HepG2 (cell line): ENCODE data around the gene SAE1. TPM values are rescaled to one million over a fixed set of nuclear protein-coding genes. Genes with fewer than 3 reads are reported as not detected.

ENCODE experiments used
- ATAC-seq: fragments of 200-7000 bp; cut with Tn5 transposase; 3 replicates; pipeline ENCODE4 v1.9.1; 2020; ENCODE audit warnings: mild to moderate bottlenecking, moderate library complexity
- BruUV-seq: library from RNA; stranded (reverse); fragments of 400-500 nt; replicated peaks from 2 replicates; lab custom pipeline; 2021; lab: Mats Ljungman, UMichigan
- CTCF ChIA-PET: fragments of 300-600 bp; formaldehyde crosslinking; extraction: SDS; loops from one replicate; lab custom pipeline; 2021; ENCODE audit warnings: low total read pairs, inconsistent platforms, low intra/inter-chr PET ratio; lab: Yijun Ruan, JAX
- POLR2A ChIA-PET: fragments of 350-600 bp; sonication (Branson Sonifier 250); formaldehyde crosslinking; loops from one replicate; lab custom pipeline; 2020; ENCODE audit warnings: antibody characterized with exemption, inconsistent platforms; lab: Yijun Ruan, JAX
- DNase-seq: peaks from one replicate; pipeline ENCODE4 v3.0.0-alpha.2; 2015; ENCODE audit warnings: low spot score
- FAIRE-seq: peaks from 3 replicates; lab custom pipeline; 2011; peaks lifted over from hg19 to GRCh38; lab: Jason Lieb, UNC
- H2AFZ ChIP-seq: one replicate; pipeline ENCODE4 v1.6.1; 2011; ENCODE audit warnings: low read length, inconsistent platforms
- H3K27ac ChIP-seq: fragments of 300-600 bp; 3 replicates; pipeline ENCODE4 v1.8.0; 2011; ENCODE audit warnings: mixed run types, mild to moderate bottlenecking, mixed read lengths, low read length, inconsistent platforms; ENCODE audit not compliant: insufficient read depth; ENCODE audit errors: extremely low read length
- H3K27me3 ChIP-seq, 2 experiments: fragments of 200-600 bp in 1 of 2; 2 replicates in 1 of 2; 3 replicates in 1 of 2; pipeline versions ENCODE4 v1.6.0 to v1.8.0; 2011; ENCODE audit warnings: low read length in 2 of 2, mild to moderate bottlenecking in 2 of 2, moderate library complexity in 2 of 2, inconsistent platforms in 1 of 2; ENCODE audit not compliant: insufficient read depth in 2 of 2, control insufficient read depth in 1 of 2
- H3K36me3 ChIP-seq, 2 experiments: fragments of 200-600 bp in 1 of 2; replicated peaks in 1 of 2; 2 replicates in 1 of 2; 3 replicates in 1 of 2; pipeline versions ENCODE4 v1.5.1 to v1.8.0; 2011; ENCODE audit warnings: low read length in 2 of 2, inconsistent platforms in 1 of 2; ENCODE audit not compliant: insufficient read depth in 2 of 2, control insufficient read depth in 1 of 2
- H3K4me1 ChIP-seq: 2 replicates; pipeline ENCODE4 v1.5.1; 2012; ENCODE audit warnings: low read length, inconsistent platforms; ENCODE audit not compliant: insufficient read depth
- H3K4me2 ChIP-seq: 2 replicates; pipeline ENCODE4 v1.6.0; 2011; ENCODE audit warnings: low read depth, low read length, inconsistent platforms
- H3K4me3 ChIP-seq, 3 experiments: fragments of 200-600 bp in 1 of 3; sonication (generic), shearing (Covaris generic) in 1 of 3; replicated peaks in 1 of 3; 2 replicates each; pipeline ENCODE4 v1.5.1; 2011 to 2016; ENCODE audit warnings: low read length in 3 of 3, inconsistent platforms in 2 of 3, low read depth in 2 of 3, mild to moderate bottlenecking in 2 of 3, control low read depth in 1 of 3, mixed read lengths in 1 of 3; ENCODE audit not compliant: insufficient read depth in 1 of 3
- H3K79me2 ChIP-seq: one replicate; pipeline ENCODE4 v1.6.1; 2011; ENCODE audit warnings: low read length, inconsistent platforms; ENCODE audit not compliant: insufficient read depth
- H3K9ac ChIP-seq: 2 replicates; pipeline ENCODE4 v1.6.0; 2011; ENCODE audit warnings: mild to moderate bottlenecking, low read depth, low read length, inconsistent platforms; ENCODE audit not compliant: insufficient read depth
- H3K9me3 ChIP-seq: 2 replicates; pipeline ENCODE4 v1.5.1; 2012; ENCODE audit warnings: mild to moderate bottlenecking, low read length
- H4K20me1 ChIP-seq: 2 replicates; pipeline ENCODE4 v1.6.0; 2011; ENCODE audit warnings: inconsistent platforms, mild to moderate bottlenecking, low read length, moderate library complexity; ENCODE audit not compliant: insufficient read depth
- DR1 ChIP-seq: sonication (generic); formaldehyde crosslinking; IDR thresholded peaks from 2 replicates; pipeline ENCODE4 v1.8.0; 2021; ENCODE audit warnings: mild to moderate bottlenecking, missing genetic modification reagents, inconsistent platforms
- GATA4 ChIP-seq: sonication (generic); IDR thresholded peaks from 2 replicates; pipeline ENCODE4 v1.6.1; 2016; ENCODE audit warnings: antibody characterized with exemption, low read depth, borderline replicate concordance
- HHEX ChIP-seq: IDR thresholded peaks from 2 replicates; pipeline ENCODE4 v1.6.1; 2016; ENCODE audit warnings: control low read depth
- HMGXB3 ChIP-seq: sonication (generic); formaldehyde crosslinking; IDR thresholded peaks from 2 replicates; pipeline ENCODE4 v1.4.0; 2020; ENCODE audit warnings: missing genetic modification reagents, borderline replicate concordance
- JUN ChIP-seq: sonication (generic); formaldehyde crosslinking; IDR thresholded peaks from 2 replicates; pipeline ENCODE4 v1.4.0; 2020; ENCODE audit warnings: mild to moderate bottlenecking, missing genetic modification reagents
- KDM4B ChIP-seq: sonication (generic); formaldehyde crosslinking; IDR thresholded peaks from 2 replicates; pipeline ENCODE4 v1.4.0; 2020; ENCODE audit warnings: missing genetic modification reagents
- SP140L ChIP-seq: sonication (generic); formaldehyde crosslinking; IDR thresholded peaks from 2 replicates; pipeline ENCODE4 v1.4.0; 2020; ENCODE audit warnings: missing genetic modification reagents, borderline replicate concordance
- XRCC5 ChIP-seq: fragments of 200-400 bp; formaldehyde crosslinking; optimal IDR thresholded peaks from 2 replicates; pipeline ENCODE3; 2017; ENCODE audit warnings: mild to moderate bottlenecking, low read length
- ZFAT ChIP-seq: sonication (generic); formaldehyde crosslinking; conservative IDR thresholded peaks from 2 replicates; pipeline ENCODE4 v1.8.1; 2023; ENCODE audit warnings: missing genetic modification reagents, inconsistent platforms
- ZNF280B ChIP-seq: sonication (generic); formaldehyde crosslinking; IDR thresholded peaks from 2 replicates; pipeline ENCODE4 v1.5.0; 2020; ENCODE audit warnings: missing genetic modification reagents, mild to moderate bottlenecking, borderline replicate concordance
- in situ Hi-C: cut with HindIII; loops from 2 replicates; pipeline ENCODE4 v1.10.0; 2017; ENCODE audit warnings: low pct_unique_long_range_greater_than_20kb; ENCODE audit not compliant: extremely low pct_ligation_motif_present
- intact Hi-C: fragments of 100-400 bp; cut with micrococcal nuclease; formaldehyde crosslinking; loops from one replicate; pipeline ENCODE4 v1.10.0; 2022; ENCODE audit not compliant: unreplicated experiment
- polyA plus RNA-seq, 8 experiments: library from polyadenylated mRNA; depleted of rRNA in 3 of 8; stranded (reverse) in 7 of 8; unstranded in 1 of 8; fragments of >200 nt; fragmentation: Illumina TruSeq in 4 of 8; extraction: Trizol in 4 of 8; gene quantifications; 2 replicates each; pipeline versions ENCODE4 v1.2.1 to v1.2.3, GENCODE V29; 2011 to 2016; ENCODE audit warnings: low read depth in 4 of 8, missing spikeins in 1 of 8, mixed read lengths in 1 of 8; ENCODE audit not compliant: insufficient read depth in 1 of 8
- total RNA-seq, 5 experiments: library from RNA; depleted of rRNA; stranded (reverse); fragments of >200 nt; fragmentation: Illumina TruSeq; extraction: Trizol; gene quantifications; 2 replicates each; pipeline ENCODE4 v1.2.3, GENCODE V29; 2016; ENCODE audit warnings: low read depth in 1 of 5

The SAE1 gene
- total and polyA plus RNA-seq, 2 of the 13 experiments (the other 11 are each of a cell fraction or from before 2014, with no cell fraction given): 87.6 to 197 TPM

- Histone ChIP-seq H3K4me2 (no peak overlapping the region), H3K27ac (no peak overlapping the region), H3K36me3 (peaks cover 25 to 52% of the 10 kb centered on the region in 2 experiments), H4K20me1 (0 out of 2 replicates have a peak, but pooled peaks cover 6% of the 10 kb centered on the region), H3K4me3 (no peak overlapping the region), H3K4me1 (peaks cover 3% of the 10 kb centered on the region), H3K79me2 (peaks cover 62% of the 10 kb centered on the region), H3K9ac (no peak overlapping the region), H2AFZ (no peak overlapping the region), H3K27me3 (no peaks in the 10 kb centered on the region), H3K9me3 (no peaks in the 10 kb centered on the region)
- no peak for DNase-seq
- intact Hi-C loops: no loop called here
- CTCF ChIA-PET: no interaction called here
- no TSS peak for BruUV-seq
- in situ Hi-C loops: no loop called here
- FAIRE-seq: no peak
- POLR2A ChIA-PET: interaction anchor here (0.8 kb wide), 1 partner anchor 9 kb away, joined by 3 read pairs; no protein-coding TSS in a partner anchor
- no peak for TF ChIP-seq ZNF280B
- TF ChIP-seq HMGXB3 (CRISPR knock-in tag): no peak
- no peak for TF ChIP-seq ZFAT (CRISPR knock-in tag)
- no peak for TF ChIP-seq JUN (CRISPR knock-in tag)
- no peak for TF ChIP-seq GATA4
- no peak for TF ChIP-seq XRCC5
- TF ChIP-seq DR1: no peak
- TF ChIP-seq KDM4B: no peak
- TF ChIP-seq HHEX: no peak
- no peak for TF ChIP-seq SP140L (CRISPR knock-in tag)
- no peak for ATAC-seq
Measured at GRCh38 chr19:47141695-47142094, 11.1 kb downstream of the SAE1 start.
